Testis (tissue), 3 donors: Measurements from ENCODE around the gene CDC123. TPM values are rescaled to one million over a fixed set of nuclear protein-coding genes. Genes with fewer than 3 reads are reported as not detected.

Source experiments
- DNase-seq: peaks from one replicate; pipeline ENCODE4 v3.0.0-alpha.2; 2019
- H3K27ac ChIP-seq, 2 donors: fragments of 200-600 bp; sonication (generic); one replicate each; pipeline ENCODE4 v1.5.1; 2019
- H3K27me3 ChIP-seq: fragments of 200-600 bp; sonication (generic); one replicate; pipeline ENCODE4 v1.5.1; 2019
- H3K36me3 ChIP-seq: fragments of 200-600 bp; sonication (generic); one replicate; pipeline ENCODE4 v1.5.1; 2017; ENCODE audit warnings: low read depth; ENCODE audit errors: missing control alignments
- H3K4me1 ChIP-seq: fragments of 200-600 bp; sonication (generic); one replicate; pipeline ENCODE4 v1.5.1; 2019
- H3K4me3 ChIP-seq, 2 donors: fragments of 200-600 bp; sonication (generic); one replicate each; pipeline ENCODE4 v1.5.1; 2017 to 2019
- H3K9me3 ChIP-seq: fragments of 200-600 bp; sonication (generic); one replicate; pipeline ENCODE4 v1.5.1; 2017
- CTCF ChIP-seq, 3 experiments: fragments of 450-650 bp in 2 of 3; fragments of 200-600 bp in 1 of 3; sonication (generic) in 1 of 3; IDR thresholded peaks; one replicate each; pipeline ENCODE4 v1.5.1; 2016 to 2019; ENCODE audit warnings: antibody characterized with exemption in 3 of 3, mild to moderate bottlenecking in 2 of 3, moderate library complexity in 1 of 3
- POLR2A ChIP-seq: fragments of 450-650 bp; IDR thresholded peaks from one replicate; pipeline ENCODE4 v1.6.1; 2017; ENCODE audit warnings: antibody characterized with exemption, mild to moderate bottlenecking, moderate library complexity
- WGBS, 2 donors: methylation state at CpG; one replicate each; pipeline ENCODE4 v1.1.5; 2018; 5-methylcytosine and 5-hydroxymethylcytosine counted together
- intact Hi-C: fragments of 100-400 bp; cut with DNase I; formaldehyde crosslinking; loops from one replicate; pipeline ENCODE4 v1.15.1; 2023; ENCODE audit warnings: low total_unique reads
- polyA plus RNA-seq: library from polyadenylated mRNA; stranded (reverse); fragments of 350-450 nt; fragmentation: Illumina TruSeq; extraction: RNeasy Lipid Tissue Mini Kit (QIAGEN cat#74804); gene quantifications from one replicate; pipeline ENCODE4 v1.2.3, GENCODE V29; 2014; ENCODE audit warnings: low read depth, low replicate concordance; ENCODE audit not compliant: insufficient read depth
- total RNA-seq, 2 donors: library from RNA; depleted of rRNA; stranded (reverse); fragments of >200 nt; gene quantifications; one replicate each; pipeline ENCODE4 v1.2.3, GENCODE V29; 2016

The CDC123 gene
- total and polyA plus RNA-seq, 3 donors from 2014 or later: 62.4 to 87.4 (median 71.7) TPM

DNA sequence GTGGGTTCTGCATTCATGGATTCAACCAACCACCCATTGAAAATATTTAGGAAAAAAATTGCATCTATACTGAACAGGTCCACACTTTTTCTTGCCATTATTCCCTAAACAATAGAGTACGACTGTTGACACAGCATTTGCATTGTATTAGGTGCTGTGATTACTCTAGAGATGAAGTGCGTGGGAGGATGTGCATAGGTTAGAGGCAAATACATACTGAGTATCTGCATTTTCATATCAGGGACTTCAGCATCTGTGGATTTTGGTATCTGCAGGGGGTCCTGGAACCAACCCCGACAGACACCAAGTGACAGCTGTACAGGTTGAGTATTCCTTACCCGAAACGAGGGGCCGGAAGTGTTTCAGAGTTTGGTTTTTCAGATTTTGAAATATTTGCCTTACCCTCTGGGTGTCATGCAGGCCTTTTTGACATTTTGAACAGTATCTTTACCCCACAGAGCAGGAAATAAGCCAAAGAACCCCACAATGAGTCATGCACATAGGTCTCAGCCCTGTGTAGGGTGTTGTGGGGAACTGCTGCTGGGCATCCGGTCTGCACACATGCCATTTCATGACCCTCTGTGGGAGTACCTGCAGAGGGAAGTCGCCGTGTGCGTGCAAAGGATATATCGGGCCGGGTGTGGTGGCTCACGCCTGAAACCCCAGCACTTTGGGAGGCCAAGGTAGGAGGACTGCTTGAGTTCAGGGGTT is 14.8 kb upstream of the CDC123 start:
- Histone ChIP-seq H3K27me3 (no peaks in the 10 kb centered on the region), H3K4me1 (no peaks in the 10 kb centered on the region), H3K27ac (no peak overlapping the region), H3K4me3 (no peak overlapping the region), H3K36me3 (no peaks in the 10 kb centered on the region), H3K9me3 (no peaks in the 10 kb centered on the region)
- no peak for TF ChIP-seq CTCF (IDR thresholded peaks at IDR 0.05)
- TF ChIP-seq POLR2A: no peak
- intact Hi-C loops: no loop called here
- no peak for DNase-seq
- WGBS, 2 donors: 88 to 91% methylated on average over 13 of the region's 13 CpGs

- DNase-seq: no peak
- Histone ChIP-seq H3K4me1 (no peaks in the 10 kb centered on the region), H3K27ac (no peak overlapping the region), H3K27me3 (no peaks in the 10 kb centered on the region), H3K36me3 (no peaks in the 10 kb centered on the region), H3K4me3 (no peak overlapping the region), H3K9me3 (no peaks in the 10 kb centered on the region)
- intact Hi-C loops: no loop called here
- TF ChIP-seq CTCF (IDR thresholded peaks at IDR 0.05) (no peak), POLR2A (no peak)
- WGBS, 2 donors: 93 to 99% methylated on average over 7 of the region's 7 CpGs
Measured at GRCh38 chr10:12184165-12184564, 11.8 kb upstream of the CDC123 start.

DNA sequence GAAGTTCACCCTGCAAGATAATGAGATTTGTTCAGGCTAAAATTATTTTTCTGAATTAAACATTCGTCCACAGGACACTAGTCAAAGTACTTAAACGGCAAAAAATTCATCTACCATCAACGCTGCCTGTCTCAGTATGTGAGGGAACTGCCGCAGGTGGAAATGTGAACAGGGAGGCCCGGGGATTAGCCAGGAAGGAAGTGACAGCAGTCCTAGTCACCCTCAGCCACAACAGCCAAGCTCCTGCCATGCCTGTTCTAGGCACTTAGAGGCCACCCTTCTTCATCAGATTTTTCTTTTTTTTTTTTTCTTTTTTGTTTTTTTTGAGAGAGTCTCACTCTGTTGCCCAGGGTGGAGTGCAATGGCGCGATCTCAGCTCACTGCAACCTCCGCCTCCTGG is 9.7 kb upstream of the CDC123 start:
- DNase-seq: no peak
- H3K4me1 ChIP-seq: no peaks in the 10 kb centered on the region
- intact Hi-C loops: no loop called here
- no peaks in the 10 kb centered on the region for H3K9me3 ChIP-seq
- no peaks in the 10 kb centered on the region for H3K36me3 ChIP-seq
- H3K27me3 ChIP-seq: no peaks in the 10 kb centered on the region
- TF ChIP-seq POLR2A (no peak), CTCF (IDR thresholded peaks at IDR 0.05) (no peak)
- WGBS, 2 donors: 72 to 79% methylated on average over 8 of the region's 8 CpGs
- no peak overlapping the region for H3K27ac ChIP-seq
- H3K4me3 ChIP-seq: no peak overlapping the region

GRCh38 chr10:12187321-12187905 is 8.6 kb upstream of the CDC123 start:
- no peak overlapping the region for H3K4me3 ChIP-seq
- no peak for TF ChIP-seq POLR2A
- no peak for TF ChIP-seq CTCF (IDR thresholded peaks at IDR 0.05)
- H3K27me3 ChIP-seq: no peaks in the 10 kb centered on the region
- 87 to 89% methylated on average over 5 of the region's 5 CpGs for WGBS, 2 donors
- no peaks in the 10 kb centered on the region for H3K9me3 ChIP-seq
- intact Hi-C loops: no loop called here
- H3K27ac ChIP-seq: no peak overlapping the region
- no peaks in the 10 kb centered on the region for H3K36me3 ChIP-seq
- no peaks in the 10 kb centered on the region for H3K4me1 ChIP-seq
- DNase-seq: no peak

- DNase-seq: no peak
- no peaks in the 10 kb centered on the region for H3K9me3 ChIP-seq
- TF ChIP-seq CTCF (IDR thresholded peaks at IDR 0.05): no peak
- TF ChIP-seq POLR2A: no peak
- H3K27me3 ChIP-seq: no peaks in the 10 kb centered on the region
- no peaks in the 10 kb centered on the region for H3K4me1 ChIP-seq
- no peaks in the 10 kb centered on the region for H3K36me3 ChIP-seq
- H3K4me3 ChIP-seq: no peak overlapping the region
- WGBS, 2 donors: 86 to 90% methylated on average over 6 of the region's 6 CpGs
- H3K27ac ChIP-seq: no peak overlapping the region
- intact Hi-C loops: no loop called here
Measured at GRCh38 chr10:12188656-12189055, 7.3 kb upstream of the CDC123 start.
